A549 (cell line): Measurements from ENCODE around the gene SMCO4. TPM values are rescaled to one million over a fixed set of nuclear protein-coding genes. Genes with fewer than 3 reads are reported as not detected.

Experiments used
- ATAC-seq, 2 experiments: fragments of 200-7000 bp in 1 of 2; fragments of >200 bp in 1 of 2; cut with Nextera tagmentation in 1 of 2; cut with Tn5 transposase in 1 of 2; 3 replicates each; pipeline versions ENCODE4 v1.8.0 to v1.9.1; 2018 to 2020; ENCODE audit warnings: mild to moderate bottlenecking in 1 of 2, moderate library complexity in 1 of 2
- CTCF ChIA-PET: fragments of 300-600 bp; sonication (Branson Sonifier 250); formaldehyde crosslinking; extraction: SDS; loops from one replicate; lab custom pipeline; 2021; ENCODE audit warnings: antibody characterized with exemption, inconsistent platforms; lab: Yijun Ruan, JAX
- POLR2A ChIA-PET: fragments of 350-600 bp; formaldehyde crosslinking; extraction: SDS; loops from one replicate; lab custom pipeline; 2021; ENCODE audit warnings: antibody characterized with exemption, inconsistent platforms; lab: Yijun Ruan, JAX
- DNase-seq, 2 experiments: peaks; one replicate each; pipeline versions ENCODE4 v3.0.0 to v3.0.0-alpha.2; 2011 to 2016; ENCODE audit warnings: low read depth in 1 of 2, low spot score in 1 of 2
- FAIRE-seq: peaks from 2 replicates; lab custom pipeline; 2011; peaks lifted over from hg19 to GRCh38; lab: Jason Lieb, UNC
- H3K27ac ChIP-seq, 2 experiments: fragments of >200 bp; sonication (Bioruptor Twin); formaldehyde crosslinking; 3 replicates each; pipeline ENCODE4 v1.5.1; 2016 to 2017
- H3K4me1 ChIP-seq: fragments of >200 bp; sonication (Bioruptor Twin); formaldehyde crosslinking; 3 replicates; pipeline ENCODE4 v1.6.1; 2016
- H3K4me2 ChIP-seq: fragments of >200 bp; sonication (Bioruptor Twin); formaldehyde crosslinking; 3 replicates; pipeline ENCODE4 v1.6.1; 2016
- H3K4me3 ChIP-seq: fragments of >200 bp; sonication (Bioruptor Twin); formaldehyde crosslinking; 3 replicates; pipeline ENCODE4 v1.5.1; 2016
- H3K9me3 ChIP-seq: fragments of >200 bp; sonication (Bioruptor Twin); formaldehyde crosslinking; 3 replicates; pipeline ENCODE4 v1.6.1; 2016
- ATOH8 ChIP-seq: fragments of 250-450 bp; sonication (Bioruptor Pico); IDR thresholded peaks from 2 replicates; pipeline ENCODE4 v1.5.0; 2020; ENCODE audit warnings: low read depth, mild to moderate bottlenecking, moderate library complexity
- CBX2 ChIP-seq: fragments of 200-600 bp; sonication (generic); IDR thresholded peaks from 2 replicates; pipeline ENCODE4 v1.6.1; 2016; ENCODE audit warnings: low read depth, mild to moderate bottlenecking, borderline replicate concordance
- CBX8 ChIP-seq: fragments of 200-600 bp; sonication (generic); IDR thresholded peaks from 2 replicates; pipeline ENCODE4 v1.6.1; 2016
- CHD2 ChIP-seq: fragments of 150-350 bp; IDR thresholded peaks from 2 replicates; pipeline ENCODE4 v1.6.1; 2014; ENCODE audit warnings: low read length; ENCODE audit not compliant: partially characterized antibody
- CHD4 ChIP-seq: fragments of 200-600 bp; sonication (generic); IDR thresholded peaks from 2 replicates; pipeline ENCODE4 v1.6.1; 2016; ENCODE audit warnings: antibody characterized with exemption, mild to moderate bottlenecking, borderline replicate concordance
- EP300 ChIP-seq, 2 experiments: fragments of >200 bp; sonication (Bioruptor Twin); formaldehyde crosslinking; IDR thresholded peaks; 2 replicates in 1 of 2; 3 replicates in 1 of 2; pipeline ENCODE4 v1.6.1; 2016 to 2017
- ESRRA ChIP-seq: fragments of 150-350 bp; IDR thresholded peaks from 2 replicates; pipeline ENCODE4 v1.6.1; 2014; ENCODE audit warnings: mild to moderate bottlenecking, low read length, borderline replicate concordance
- FOSB ChIP-seq: fragments of 250-450 bp; sonication (Bioruptor Pico); IDR thresholded peaks from 2 replicates; pipeline ENCODE4 v1.5.0; 2020; ENCODE audit warnings: mild to moderate bottlenecking, moderate library complexity
- HES2 ChIP-seq: fragments of >200 bp; sonication (Bioruptor Twin); formaldehyde crosslinking; IDR thresholded peaks from 2 replicates; pipeline ENCODE4 v1.6.1; 2016
- HEYL ChIP-seq: fragments of 250-450 bp; sonication (Bioruptor Pico); IDR thresholded peaks from 2 replicates; pipeline ENCODE4 v1.8.0; 2021; ENCODE audit warnings: mild to moderate bottlenecking, moderate library complexity
- JUNB ChIP-seq: fragments of >200 bp; sonication (Bioruptor Twin); formaldehyde crosslinking; IDR thresholded peaks from 2 replicates; pipeline ENCODE4 v1.6.1; 2016
- KDM1A ChIP-seq: fragments of 200-600 bp; sonication (generic); IDR thresholded peaks from 2 replicates; pipeline ENCODE4 v1.6.1; 2016; ENCODE audit warnings: low read depth, mild to moderate bottlenecking
- KDM5A ChIP-seq: fragments of 200-600 bp; sonication (generic); IDR thresholded peaks from 2 replicates; pipeline ENCODE4 v1.6.1; 2016; ENCODE audit warnings: antibody characterized with exemption, mild to moderate bottlenecking
- MAX ChIP-seq: IDR thresholded peaks from 2 replicates; pipeline ENCODE4 v1.6.1; 2012
- MYC ChIP-seq: IDR thresholded peaks from 2 replicates; pipeline ENCODE4 v1.6.1; 2012; ENCODE audit warnings: mild to moderate bottlenecking, inconsistent platforms, low read length, improper control_type of control experiment, borderline replicate concordance
- PBX3 ChIP-seq: IDR thresholded peaks from 2 replicates; pipeline ENCODE4 v1.6.1; 2012
- RCOR1 ChIP-seq: fragments of 150-350 bp; IDR thresholded peaks from 2 replicates; pipeline ENCODE4 v1.6.1; 2014; ENCODE audit warnings: antibody characterized with exemption, low read length, low read depth
- SMC3 ChIP-seq: fragments of >200 bp; sonication (Bioruptor Twin); formaldehyde crosslinking; IDR thresholded peaks from 3 replicates; pipeline ENCODE4 v1.6.1; 2018; ENCODE audit warnings: inconsistent platforms
- TP53 ChIP-seq: fragments of 250-450 bp; sonication (Bioruptor Pico); IDR thresholded peaks from 2 replicates; pipeline ENCODE4 v1.5.0; 2021; ENCODE audit warnings: mild to moderate bottlenecking, moderate library complexity
- ZNF302 ChIP-seq: fragments of 250-450 bp; sonication (Bioruptor Pico); IDR thresholded peaks from 2 replicates; pipeline ENCODE4 v1.9.0; 2021; ENCODE audit warnings: inconsistent platforms, mild to moderate bottlenecking, moderate library complexity
- ZSCAN20 ChIP-seq: fragments of 250-450 bp; sonication (Bioruptor Pico); IDR thresholded peaks from 2 replicates; pipeline ENCODE4 v1.8.0; 2022; ENCODE audit warnings: mild to moderate bottlenecking, moderate library complexity
- WGBS: methylation state at CpG from one replicate; pipeline ENCODE4 v1.1.6; 2017; ENCODE audit errors: missing lambda C conversion rate; 5-methylcytosine and 5-hydroxymethylcytosine counted together
- polyA plus RNA-seq, 4 experiments: library from polyadenylated mRNA; depleted of rRNA in 3 of 4; stranded (reverse); fragments of >200 nt; fragmentation: RNase III in 1 of 4; extraction: RNeasy Plus Mini Kit Qiagen cat#74134 plus additional on column Dnase treatment in 1 of 4; gene quantifications; 2 replicates in 3 of 4; 3 replicates in 1 of 4; pipeline ENCODE4 v1.2.3, GENCODE V29; 2011 to 2017
- TF ChIP-seq, protein P1 (sequence below): fragments of >200 bp; sonication (Bioruptor Twin); formaldehyde crosslinking; IDR thresholded peaks from 3 replicates; pipeline ENCODE4 v1.6.1; 2016
- TF ChIP-seq, protein P2 (sequence below): fragments of 250-450 bp; sonication (Bioruptor Pico); IDR thresholded peaks from 2 replicates; pipeline ENCODE4 v1.5.0; 2021; ENCODE audit warnings: mild to moderate bottlenecking, moderate library complexity, borderline replicate concordance

SMCO4 gene
- polyA plus RNA-seq, 2 of the 4 experiments (the other 2 are of a cell fraction), result 11.9 to 14.8 TPM

DNA sequence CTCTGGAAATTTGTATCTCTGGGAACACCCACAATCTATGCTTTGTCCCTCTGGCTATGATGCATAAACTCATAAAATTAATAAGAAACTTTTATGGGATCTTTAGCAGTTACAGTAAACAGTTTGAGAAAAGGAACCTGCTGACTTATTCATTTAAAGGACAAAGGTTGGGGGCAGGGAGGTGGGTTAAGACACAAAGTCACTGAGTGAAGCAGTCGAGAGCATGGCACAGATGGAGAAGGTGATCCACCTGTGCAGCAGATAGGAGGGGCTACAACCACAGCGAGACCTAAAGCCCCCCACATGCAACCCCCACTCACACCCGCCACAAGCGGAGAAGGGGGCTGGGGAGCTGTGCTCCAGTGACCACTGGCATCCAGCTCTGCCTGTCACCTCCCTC lies 45.0 kb downstream of the SMCO4 start:
- Histone ChIP-seq H3K4me3 (no peak overlapping the region), H3K4me1 (peaks cover 14% of the 10 kb centered on the region), H3K27ac (peak overlapping the region in 1 of 2 experiments; percentile 20; a peak in 1 of 6 replicates), H3K9me3 (no peaks in the 10 kb centered on the region), H3K4me2 (peak overlapping the region; percentile 48; the same call in 1 of the 3 replicates)
- no peak for ATAC-seq
- 89% methylated on average over 4 of the region's 4 CpGs for WGBS
- TF ChIP-seq JUNB (no peak), CBX8 (no peak), CHD4 (no peak), RCOR1 (no peak)
- TF ChIP-seq, protein P1, sequence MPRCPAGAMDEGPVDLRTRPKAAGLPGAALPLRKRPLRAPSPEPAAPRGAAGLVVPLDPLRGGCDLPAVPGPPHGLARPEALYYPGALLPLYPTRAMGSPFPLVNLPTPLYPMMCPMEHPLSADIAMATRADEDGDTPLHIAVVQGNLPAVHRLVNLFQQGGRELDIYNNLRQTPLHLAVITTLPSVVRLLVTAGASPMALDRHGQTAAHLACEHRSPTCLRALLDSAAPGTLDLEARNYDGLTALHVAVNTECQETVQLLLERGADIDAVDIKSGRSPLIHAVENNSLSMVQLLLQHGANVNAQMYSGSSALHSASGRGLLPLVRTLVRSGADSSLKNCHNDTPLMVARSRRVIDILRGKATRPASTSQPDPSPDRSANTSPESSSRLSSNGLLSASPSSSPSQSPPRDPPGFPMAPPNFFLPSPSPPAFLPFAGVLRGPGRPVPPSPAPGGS, result no peak
- TF ChIP-seq, protein P2, sequence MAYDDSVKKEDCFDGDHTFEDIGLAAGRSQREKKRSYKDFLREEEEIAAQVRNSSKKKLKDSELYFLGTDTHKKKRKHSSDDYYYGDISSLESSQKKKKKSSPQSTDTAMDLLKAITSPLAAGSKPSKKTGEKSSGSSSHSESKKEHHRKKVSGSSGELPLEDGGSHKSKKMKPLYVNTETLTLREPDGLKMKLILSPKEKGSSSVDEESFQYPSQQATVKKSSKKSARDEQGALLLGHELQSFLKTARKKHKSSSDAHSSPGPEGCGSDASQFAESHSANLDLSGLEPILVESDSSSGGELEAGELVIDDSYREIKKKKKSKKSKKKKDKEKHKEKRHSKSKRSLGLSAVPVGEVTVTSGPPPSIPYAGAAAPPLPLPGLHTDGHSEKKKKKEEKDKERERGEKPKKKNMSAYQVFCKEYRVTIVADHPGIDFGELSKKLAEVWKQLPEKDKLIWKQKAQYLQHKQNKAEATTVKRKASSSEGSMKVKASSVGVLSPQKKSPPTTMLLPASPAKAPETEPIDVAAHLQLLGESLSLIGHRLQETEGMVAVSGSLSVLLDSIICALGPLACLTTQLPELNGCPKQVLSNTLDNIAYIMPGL (CRISPR knock-in tag), result no peak
- FAIRE-seq, result no peak
- DNase-seq, result no peak
- ChIA-PET CTCF (no interaction called here), POLR2A (no interaction called here)

DNA sequence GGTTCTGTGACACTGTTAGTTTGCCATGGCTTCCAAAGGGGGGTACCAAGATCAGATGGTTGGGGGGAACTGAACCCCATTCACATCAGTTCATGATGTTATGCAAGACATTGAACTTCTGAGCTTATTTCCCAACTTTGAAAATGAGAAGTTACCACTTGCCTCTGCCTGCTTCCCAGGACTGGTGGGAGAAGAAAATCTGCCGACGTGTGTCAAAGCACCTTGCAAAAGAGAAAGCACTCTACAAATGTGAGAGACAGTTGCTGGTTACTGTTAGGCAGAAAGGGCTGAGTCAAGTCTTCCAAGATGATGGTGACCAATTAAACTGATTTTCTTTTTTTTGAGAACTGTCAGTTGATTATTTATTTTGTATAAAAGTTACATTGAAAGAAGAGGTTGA lies 45.6 kb downstream of the SMCO4 start:
- Histone ChIP-seq H3K4me3 (no peak overlapping the region), H3K9me3 (no peaks in the 10 kb centered on the region), H3K4me1 (peaks cover 14% of the 10 kb centered on the region), H3K27ac (no peak overlapping the region), H3K4me2 (no peak overlapping the region)
- DNase-seq (no peak), ATAC-seq (no peak), FAIRE-seq (no peak)
- 92% methylated on average over 2 of the region's 2 CpGs for WGBS
- CTCF ChIA-PET, result no interaction called here
- TF ChIP-seq ATOH8 (CRISPR knock-in tag) (no peak), EP300 (IDR thresholded peaks at IDR 0.05) (no peak), KDM1A (no peak)
- POLR2A ChIA-PET, result no interaction called here

GRCh38 chr11:93494357-93494756 lies 48.8 kb downstream of the SMCO4 start:
- CTCF ChIA-PET, result no interaction called here
- no peak overlapping the region for H3K4me3 ChIP-seq

GRCh38 chr11:93493252-93493897 lies 49.8 kb downstream of the SMCO4 start:
- ATAC-seq, result no peak
- CTCF ChIA-PET, result no interaction called here
- FAIRE-seq, result no peak
- TF ChIP-seq TP53 (CRISPR knock-in tag) (no peak), ZSCAN20 (no peak), HEYL (CRISPR knock-in tag) (no peak), MYC (no peak), FOSB (CRISPR knock-in tag) (no peak), CBX2 (no peak), ESRRA (no peak), KDM5A (no peak), MAX (no peak), PBX3 (no peak), HES2 (no peak), ZNF302 (CRISPR knock-in tag) (no peak), SMC3 (no peak), CHD4 (no peak)

More at GRCh38 chr11:93494357-93494756, 48.8 kb downstream of the SMCO4 start:
- H3K4me1 ChIP-seq, result peaks cover 13% of the 10 kb centered on the region
- DNase-seq, result no peak
- no peak for ATAC-seq
- no peak overlapping the region for H3K4me2 ChIP-seq
- TF ChIP-seq CBX8, result no peak
- TF ChIP-seq TP53 (CRISPR knock-in tag), result no peak
- TF ChIP-seq, protein P1, result no peak
- no peak for TF ChIP-seq CHD2
- no peak for TF ChIP-seq RCOR1
- H3K9me3 ChIP-seq, result no peaks in the 10 kb centered on the region
- H3K27ac ChIP-seq, result no peak overlapping the region
- FAIRE-seq, result no peak
- POLR2A ChIA-PET, result no interaction called here
- WGBS, result 86% methylated on average over 4 of the region's 4 CpGs

More at GRCh38 chr11:93493252-93493897, 49.8 kb downstream of the SMCO4 start:
- Histone ChIP-seq H3K4me3 (no peak overlapping the region), H3K9me3 (no peaks in the 10 kb centered on the region), H3K27ac (no peak overlapping the region), H3K4me1 (peaks cover 3% of the 10 kb centered on the region; the same call in 2 of the 3 replicates), H3K4me2 (no peak overlapping the region)
- POLR2A ChIA-PET, result no interaction called here
- 80% methylated on average over 8 of the region's 8 CpGs for WGBS
- DNase-seq, result no peak
